ENCODE measurements around the gene AGBL4.
A peak's percentile ranks its signal among the peaks of the same experiment; 100 is the strongest.
"Not testable (repeated sequence)": the region's sequence is repeated elsewhere in the genome, so short reads cannot be mapped to it uniquely, and the experiment has no call there.

Gene AGBL4

DNA sequence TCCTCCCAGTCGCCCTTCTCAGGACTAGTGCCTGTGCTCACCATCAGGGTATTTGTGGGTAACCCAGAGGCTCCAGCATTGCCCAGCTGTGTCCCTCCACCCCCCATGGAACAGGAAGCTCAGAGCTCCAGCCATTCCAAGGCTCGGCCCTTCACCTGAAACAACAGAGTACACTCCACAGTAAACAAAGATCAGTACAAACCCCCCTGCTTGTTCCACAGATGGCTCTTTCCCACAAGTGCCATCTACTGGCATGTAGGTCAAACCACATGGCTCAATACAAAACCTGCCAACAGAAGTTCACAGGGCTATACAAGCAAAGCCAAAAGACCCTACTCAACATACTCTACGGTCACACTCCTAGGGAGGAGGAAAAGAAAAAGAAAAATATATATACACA is 258.7 kb downstream of the AGBL4 start:
- no peaks in the 10 kb centered on the region; a peak in 1 of 22 replicates for H4K20me1 ChIP-seq
- 0 out of 22 replicates have a peak, but pooled peaks cover 0 to 3% (median 0%) of the 10 kb centered on the region in 11 experiments for H3K9me3 ChIP-seq (replicated peaks in 1 of 11)
- H3K4me1 ChIP-seq = peaks cover 0 to 8% (median 2%) of the 10 kb centered on the region in 10 experiments; a peak in 6 of 20 replicates
- no peak overlapping the region for H3K27ac ChIP-seq
- no peak for TF ChIP-seq Cebpa-rat (IDR thresholded peaks at IDR 0.05)
- H3K4me3 ChIP-seq = no peak overlapping the region
- H3K4me2 ChIP-seq = peak overlapping the region in 5 of 11 experiments; percentile 3 to 43 (median 34); a peak in 8 of 22 replicates
- H3K36me3 ChIP-seq = no peaks in the 10 kb centered on the region
- H3K9ac ChIP-seq = no peak overlapping the region
- peaks cover 0 to 6% (median 0%) of the 10 kb centered on the region in 11 experiments; a peak in 2 of 22 replicates for H3K27me3 ChIP-seq

GRCh38 chr1:49738118-49738517 is 285.6 kb downstream of the AGBL4 start:
- not testable (repeated sequence) for H3K4me3 ChIP-seq, H3K27ac ChIP-seq, H3K36me3 ChIP-seq, H3K4me1 ChIP-seq, H4K20me1 ChIP-seq, H3K9ac ChIP-seq, H3K27me3 ChIP-seq, H3K4me2 ChIP-seq
- peaks cover 13 to 29% (median 22%) of the 10 kb centered on the region in 11 experiments; a peak in 21 of 22 replicates for H3K9me3 ChIP-seq (replicated peaks in 1 of 11)

DNA sequence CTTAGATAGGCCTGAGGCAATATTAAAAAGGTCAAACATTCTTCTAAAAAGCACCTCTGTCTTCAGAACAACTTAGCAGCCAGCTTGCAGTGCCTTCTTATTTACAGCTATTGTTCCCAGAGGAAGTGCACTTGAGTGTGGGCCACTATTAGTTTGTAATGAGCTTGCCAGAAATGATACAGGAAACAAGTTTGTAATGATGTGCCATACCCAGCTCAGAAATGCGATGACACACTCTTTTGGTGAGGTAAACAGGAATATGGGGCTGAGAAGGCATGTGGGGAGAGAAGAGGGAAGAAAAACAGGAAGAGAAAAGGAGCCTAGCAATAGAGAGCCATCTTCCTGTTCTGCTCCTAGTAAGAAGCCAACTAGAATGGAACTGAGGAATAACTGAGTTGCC is 295.4 kb downstream of the AGBL4 start:
- H3K9me3 ChIP-seq (replicated peaks in 1 of 11) = peaks cover 12 to 19% (median 17%) of the 10 kb centered on the region in 11 experiments
- H3K27ac ChIP-seq = peak overlapping the region in 2 of 11 experiments; percentile 15 to 46; a peak in 3 of 22 replicates
- H3K9ac ChIP-seq = no peak overlapping the region
- H3K4me2 ChIP-seq = peak overlapping the region in 5 of 11 experiments; percentile 26 to 61 (median 41); a peak in 9 of 22 replicates
- H3K36me3 ChIP-seq = no peaks in the 10 kb centered on the region
- TF ChIP-seq Cebpa-rat (IDR thresholded peaks at IDR 0.05) = no peak
- no peaks in the 10 kb centered on the region for H3K27me3 ChIP-seq
- H4K20me1 ChIP-seq = no peaks in the 10 kb centered on the region
- no peak overlapping the region for H3K4me3 ChIP-seq
- H3K4me1 ChIP-seq = peaks cover 0 to 15% (median 2%) of the 10 kb centered on the region in 10 experiments; a peak in 9 of 20 replicates

- TF ChIP-seq Cebpa-rat (IDR thresholded peaks at IDR 0.05) = no peak
These were observed 300.1 kb downstream of the AGBL4 start for GRCh38 chr1:49723662-49724061.

GRCh38 chr1:49694251-49694827 is 329.4 kb downstream of the AGBL4 start:
- no peak overlapping the region for H3K27ac ChIP-seq
- H3K9me3 ChIP-seq (replicated peaks in 1 of 11) = peaks cover 0 to 4% (median 0%) of the 10 kb centered on the region in 11 experiments; a peak in 6 of 22 replicates
- TF ChIP-seq Cebpa-rat (IDR thresholded peaks at IDR 0.05) = no peak

More at GRCh38 chr1:49723662-49724061, 300.1 kb downstream of the AGBL4 start:
- Histone ChIP-seq H3K36me3 (no peaks in the 10 kb centered on the region), H3K27me3 (no peaks in the 10 kb centered on the region), H3K9ac (no peak overlapping the region), H3K9me3 (replicated peaks in 1 of 11) (peaks cover 0 to 26% (median 0%) of the 10 kb centered on the region in 11 experiments; a peak in 4 of 22 replicates), H4K20me1 (no peaks in the 10 kb centered on the region), H3K27ac (no peak overlapping the region), H3K4me2 (no peak overlapping the region), H3K4me1 (peaks cover 0 to 15% (median 2%) of the 10 kb centered on the region in 10 experiments; a peak in 9 of 20 replicates), H3K4me3 (no peak overlapping the region)

DNA sequence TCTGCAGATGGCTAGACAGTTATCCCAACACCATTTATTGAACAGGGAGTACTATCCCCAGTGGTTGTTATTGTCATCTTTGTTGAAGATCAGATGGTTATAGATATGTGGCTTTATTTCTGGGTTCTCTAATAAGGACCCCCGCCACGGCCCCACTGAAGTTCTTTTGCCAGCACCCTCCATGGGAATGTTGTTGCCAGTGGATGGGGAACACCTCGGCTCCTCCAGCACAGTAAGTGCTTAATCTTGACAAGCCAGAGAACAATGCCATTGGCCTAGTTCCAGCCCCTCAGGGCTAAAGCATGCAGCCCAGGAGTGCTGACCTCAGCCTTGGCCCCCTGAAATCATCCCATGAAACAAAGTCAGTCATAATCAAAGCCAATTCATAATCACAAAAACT is 337.6 kb downstream of the AGBL4 start:
- no peak overlapping the region for H3K27ac ChIP-seq
- no peak overlapping the region for H3K9ac ChIP-seq
- H3K9me3 ChIP-seq (replicated peaks in 1 of 11) = peaks cover 2 to 20% (median 12%) of the 10 kb centered on the region in 11 experiments; a peak in 15 of 22 replicates

More at GRCh38 chr1:49694251-49694827, 329.4 kb downstream of the AGBL4 start:
- Histone ChIP-seq H4K20me1 (no peaks in the 10 kb centered on the region), H3K9ac (no peak overlapping the region), H3K4me1 (no peaks in the 10 kb centered on the region), H3K4me2 (no peak overlapping the region), H3K36me3 (no peaks in the 10 kb centered on the region), H3K27me3 (no peaks in the 10 kb centered on the region), H3K4me3 (no peak overlapping the region)

GRCh38 chr1:49677706-49678105 is 346.0 kb downstream of the AGBL4 start:
- no peak overlapping the region for H3K27ac ChIP-seq
- no peaks in the 10 kb centered on the region for H3K36me3 ChIP-seq
- TF ChIP-seq Cebpa-rat (IDR thresholded peaks at IDR 0.05) = no peak
- no peaks in the 10 kb centered on the region for H3K4me1 ChIP-seq
- no peak overlapping the region for H3K4me3 ChIP-seq
- no peak overlapping the region for H3K9ac ChIP-seq
- no peaks in the 10 kb centered on the region for H4K20me1 ChIP-seq
- H3K27me3 ChIP-seq = no peaks in the 10 kb centered on the region
- H3K4me2 ChIP-seq = no peak overlapping the region
- peaks cover 0 to 19% (median 11%) of the 10 kb centered on the region in 11 experiments; a peak in 9 of 22 replicates for H3K9me3 ChIP-seq (replicated peaks in 1 of 11)

More for the DNA sequence above, 337.6 kb downstream of the AGBL4 start:
- no peak for TF ChIP-seq Cebpa-rat (IDR thresholded peaks at IDR 0.05)
- H4K20me1 ChIP-seq = no peaks in the 10 kb centered on the region
- no peaks in the 10 kb centered on the region for H3K27me3 ChIP-seq
- peaks cover 0 to 6% (median 0%) of the 10 kb centered on the region in 10 experiments; a peak in 1 of 20 replicates for H3K4me1 ChIP-seq
- H3K4me3 ChIP-seq = no peak overlapping the region
- no peak overlapping the region for H3K4me2 ChIP-seq
- H3K36me3 ChIP-seq = no peaks in the 10 kb centered on the region

DNA sequence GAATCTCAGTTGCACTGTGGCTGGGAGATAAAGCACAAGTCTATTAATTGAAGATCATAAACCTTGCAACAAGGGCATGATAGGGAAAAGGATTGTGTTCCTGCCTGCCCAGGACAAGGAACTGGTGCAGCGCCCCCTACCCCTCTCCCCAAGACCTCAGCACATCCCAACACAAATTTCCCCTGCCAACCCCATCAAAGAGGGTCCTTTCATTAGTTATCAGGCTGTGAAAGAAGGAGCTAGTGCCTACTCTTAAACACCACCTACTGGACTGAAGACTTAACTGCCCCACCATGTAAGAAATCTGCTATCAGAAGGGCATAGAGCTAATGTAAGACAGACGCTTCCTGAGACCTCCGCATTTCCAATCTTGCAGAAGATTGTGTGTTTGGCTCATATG is 372.6 kb downstream of the AGBL4 start:
- Histone ChIP-seq H3K9me3 (replicated peaks in 1 of 11) (peaks cover 0 to 27% (median 10%) of the 10 kb centered on the region in 11 experiments; a peak in 13 of 22 replicates), H3K4me2 (no peak overlapping the region)
- TF ChIP-seq Cebpa-rat (IDR thresholded peaks at IDR 0.05) = no peak

GRCh38 chr1:49630156-49630555 is 393.6 kb downstream of the AGBL4 start:
- no peak overlapping the region for H3K4me3 ChIP-seq
- peaks cover 0 to 4% (median 0%) of the 10 kb centered on the region in 11 experiments; a peak in 4 of 22 replicates for H3K9me3 ChIP-seq (replicated peaks in 1 of 11)
- no peaks in the 10 kb centered on the region for H3K4me1 ChIP-seq
- H3K36me3 ChIP-seq = no peaks in the 10 kb centered on the region
- no peaks in the 10 kb centered on the region for H4K20me1 ChIP-seq
- H3K27ac ChIP-seq = no peak overlapping the region
- no peaks in the 10 kb centered on the region for H3K27me3 ChIP-seq
- no peak for TF ChIP-seq Cebpa-rat (IDR thresholded peaks at IDR 0.05)
- no peak overlapping the region for H3K9ac ChIP-seq
- H3K4me2 ChIP-seq = no peak overlapping the region

More for the DNA sequence above, 372.6 kb downstream of the AGBL4 start:
- Histone ChIP-seq H4K20me1 (no peaks in the 10 kb centered on the region), H3K36me3 (no peaks in the 10 kb centered on the region), H3K9ac (no peak overlapping the region), H3K27ac (no peak overlapping the region), H3K4me3 (no peak overlapping the region), H3K4me1 (no peaks in the 10 kb centered on the region), H3K27me3 (no peaks in the 10 kb centered on the region)

GRCh38 chr1:49627781-49628180 is 396.0 kb downstream of the AGBL4 start:
- Histone ChIP-seq H3K9ac (no peak overlapping the region), H3K27me3 (no peaks in the 10 kb centered on the region), H4K20me1 (no peaks in the 10 kb centered on the region), H3K4me2 (no peak overlapping the region), H3K27ac (no peak overlapping the region), H3K4me3 (no peak overlapping the region), H3K4me1 (no peaks in the 10 kb centered on the region), H3K9me3 (replicated peaks in 1 of 11) (no peaks in the 10 kb centered on the region), H3K36me3 (no peaks in the 10 kb centered on the region)
- no peak for TF ChIP-seq Cebpa-rat (IDR thresholded peaks at IDR 0.05)

Data from BLaER1 treated with 17β-estradiol and CSF1 and Interleukin-3, amounts not matched to agents 10 nM and 100 nM (cell line).